ENCODE measurements around the gene SPRR2D. TPM values are rescaled to one million over a fixed set of nuclear protein-coding genes. Genes with fewer than 3 reads are reported as not detected.
"Not testable (repeated sequence)": the region's sequence is repeated elsewhere in the genome, so short reads cannot be mapped to it uniquely, and the experiment has no call there.

Gene SPRR2D
- total and polyA plus RNA-seq, 11 donors: 0.12 TPM; not detected in 10

- Histone ChIP-seq H3K27me3 (no peaks in the 10 kb centered on the region), H3K4me1 (no peaks in the 10 kb centered on the region), H3K27ac (no peak overlapping the region), H3K36me3 (no peaks in the 10 kb centered on the region), H3K4me3 (no peak overlapping the region), H3K9me3 (no peaks in the 10 kb centered on the region)
- intact Hi-C loops (cut with DNase I): no loop called here
- WGBS, 4 donors: 65 to 75% (median 70%) methylated on average over 1 of the region's 1 CpG
- ATAC-seq: no peak
- no peak for DNase-seq
- TF ChIP-seq, protein P1, sequence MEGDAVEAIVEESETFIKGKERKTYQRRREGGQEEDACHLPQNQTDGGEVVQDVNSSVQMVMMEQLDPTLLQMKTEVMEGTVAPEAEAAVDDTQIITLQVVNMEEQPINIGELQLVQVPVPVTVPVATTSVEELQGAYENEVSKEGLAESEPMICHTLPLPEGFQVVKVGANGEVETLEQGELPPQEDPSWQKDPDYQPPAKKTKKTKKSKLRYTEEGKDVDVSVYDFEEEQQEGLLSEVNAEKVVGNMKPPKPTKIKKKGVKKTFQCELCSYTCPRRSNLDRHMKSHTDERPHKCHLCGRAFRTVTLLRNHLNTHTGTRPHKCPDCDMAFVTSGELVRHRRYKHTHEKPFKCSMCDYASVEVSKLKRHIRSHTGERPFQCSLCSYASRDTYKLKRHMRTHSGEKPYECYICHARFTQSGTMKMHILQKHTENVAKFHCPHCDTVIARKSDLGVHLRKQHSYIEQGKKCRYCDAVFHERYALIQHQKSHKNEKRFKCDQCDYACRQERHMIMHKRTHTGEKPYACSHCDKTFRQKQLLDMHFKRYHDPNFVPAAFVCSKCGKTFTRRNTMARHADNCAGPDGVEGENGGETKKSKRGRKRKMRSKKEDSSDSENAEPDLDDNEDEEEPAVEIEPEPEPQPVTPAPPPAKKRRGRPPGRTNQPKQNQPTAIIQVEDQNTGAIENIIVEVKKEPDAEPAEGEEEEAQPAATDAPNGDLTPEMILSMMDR (IDR thresholded peaks at IDR 0.05): no peak
- no peak for TF ChIP-seq POLR2A (IDR thresholded peaks at IDR 0.05)
These were observed 15.1 kb downstream of the SPRR2D start for GRCh38 chr1:153025797-153026196.

DNA sequence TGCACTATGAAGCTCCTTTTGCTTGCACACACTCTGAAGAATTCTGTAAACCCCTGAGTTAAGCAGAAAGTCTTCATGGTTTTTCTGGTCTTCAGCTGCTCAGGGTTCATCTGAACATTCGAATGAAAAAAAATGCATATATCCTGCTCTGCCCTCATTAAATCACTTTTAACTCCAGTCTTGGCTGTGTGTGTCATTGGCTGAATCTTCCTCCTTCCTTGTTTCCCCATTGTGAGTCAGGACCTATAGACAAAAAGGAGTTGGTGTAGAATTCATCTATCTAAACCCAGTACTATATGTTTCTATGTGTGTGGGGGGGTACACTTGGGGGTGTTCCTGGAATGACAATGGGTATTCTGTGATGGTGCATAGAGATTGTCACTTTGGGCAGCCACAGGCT is 16.5 kb downstream of the SPRR2D start:
- H3K27me3 ChIP-seq: no peaks in the 10 kb centered on the region
- TF ChIP-seq, protein P1 (IDR thresholded peaks at IDR 0.05): no peak
- TF ChIP-seq POLR2A (IDR thresholded peaks at IDR 0.05): no peak
- no peak overlapping the region for H3K27ac ChIP-seq
- H3K9me3 ChIP-seq: no peaks in the 10 kb centered on the region
- WGBS, 4 donors: 70 to 80% (median 76%) methylated on average over 1 of the region's 1 CpG
- no peaks in the 10 kb centered on the region for H3K36me3 ChIP-seq
- intact Hi-C loops (cut with DNase I): no loop called here
- ATAC-seq (no peak), DNase-seq (no peak)
- no peak overlapping the region for H3K4me3 ChIP-seq
- no peaks in the 10 kb centered on the region for H3K4me1 ChIP-seq

- no peaks in the 10 kb centered on the region for H3K4me1 ChIP-seq
- no peak for TF ChIP-seq POLR2A (IDR thresholded peaks at IDR 0.05)
- TF ChIP-seq, protein P1 (IDR thresholded peaks at IDR 0.05): no peak
- 82 to 90% (median 86%) methylated on average over 7 of the region's 7 CpGs for WGBS, 4 donors
- DNase-seq (no peak), ATAC-seq (no peak)
- H3K36me3 ChIP-seq: no peaks in the 10 kb centered on the region
- intact Hi-C loops (cut with DNase I): no loop called here
- no peak overlapping the region for H3K4me3 ChIP-seq
- no peak overlapping the region for H3K27ac ChIP-seq
- no peaks in the 10 kb centered on the region for H3K27me3 ChIP-seq
- H3K9me3 ChIP-seq: no peaks in the 10 kb centered on the region
These were observed 17.8 kb downstream of the SPRR2D start for GRCh38 chr1:153023109-153023508.

GRCh38 chr1:153022340-153022739 is 18.6 kb downstream of the SPRR2D start:
- H3K36me3 ChIP-seq; H3K27ac ChIP-seq; H3K4me3 ChIP-seq; H3K27me3 ChIP-seq; H3K4me1 ChIP-seq; DNase-seq; H3K9me3 ChIP-seq; intact Hi-C loops (cut with DNase I); ATAC-seq: not testable (repeated sequence)
- WGBS, 4 donors: 41 to 51% (median 47%) methylated on average over 9 of the region's 9 CpGs

- H3K9me3 ChIP-seq; H3K4me1 ChIP-seq; DNase-seq; H3K36me3 ChIP-seq; H3K27ac ChIP-seq; ATAC-seq; H3K27me3 ChIP-seq; intact Hi-C loops (cut with DNase I); H3K4me3 ChIP-seq: not testable (repeated sequence)
- WGBS, 4 donors: 3 to 11% (median 7%) methylated on average over 2 of the region's 2 CpGs
These were observed 19.1 kb downstream of the SPRR2D start for GRCh38 chr1:153021829-153022228.

GRCh38 chr1:153011235-153011758 is 29.6 kb downstream of the SPRR2D start:
- DNase-seq; H3K9me3 ChIP-seq; ATAC-seq; H3K4me3 ChIP-seq; H3K4me1 ChIP-seq; intact Hi-C loops (cut with DNase I); H3K27me3 ChIP-seq; H3K36me3 ChIP-seq; H3K27ac ChIP-seq: not testable (repeated sequence)
- 77 to 79% (median 78%) methylated on average over 8 of the region's 8 CpGs for WGBS, 4 donors

Data from heart left ventricle (tissue), 16 donors.